ENCODE data around the gene YRDC.

GRCh38 chr1:37792943-37793686, 14.9 kb downstream of the YRDC start:
- TF ChIP-seq CTCF (IDR thresholded peaks at IDR 0.05) (no peak), EP300 (IDR thresholded peaks at IDR 0.05) (no peak), POLR2A (IDR thresholded peaks at IDR 0.05) (no peak)
